GM18505 (cell line): Measurements from ENCODE around the gene XPO6.
"Not testable (repeated sequence)": the region's sequence is repeated elsewhere in the genome, so short reads cannot be mapped to it uniquely, and the experiment has no call there.

ENCODE experiments used
- ATAC-seq: cut with Tn5 transposase; IDR thresholded peaks from one replicate; pipeline ENCODE4 v1.9.1; 2021; ENCODE audit not compliant: unreplicated experiment
- POLR2A ChIP-seq: IDR thresholded peaks from 4 replicates; pipeline ENCODE4 v1.6.1; 2011; ENCODE audit warnings: borderline replicate concordance; ENCODE audit not compliant: insufficient read depth, insufficient read length; ENCODE audit errors: extremely low read depth

Gene XPO6

DNA sequence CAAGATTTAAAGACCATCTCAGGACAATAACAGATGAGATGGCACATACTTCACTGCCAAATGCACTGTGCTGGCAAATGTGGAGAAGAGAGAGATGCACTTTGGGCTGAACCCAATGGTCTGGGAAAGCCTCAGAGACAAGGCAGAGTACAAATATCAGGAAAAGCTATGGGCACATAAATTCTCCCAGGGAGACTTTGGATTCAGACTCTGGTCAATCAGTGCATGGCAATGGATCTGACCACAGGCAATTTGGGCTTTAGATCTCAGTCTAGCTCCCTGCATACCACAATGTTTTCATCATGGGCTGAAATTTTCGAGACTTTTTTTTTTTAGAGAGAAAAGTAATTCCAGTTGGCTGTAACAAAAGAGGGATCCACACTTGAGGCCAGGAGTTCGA, 20.0 kb upstream of the XPO6 start:
- no peak for ATAC-seq
- no peak for TF ChIP-seq POLR2A

GRCh38 chr16:28223909-28224308, 12.1 kb upstream of the XPO6 start:
- not testable (repeated sequence) for ATAC-seq

DNA sequence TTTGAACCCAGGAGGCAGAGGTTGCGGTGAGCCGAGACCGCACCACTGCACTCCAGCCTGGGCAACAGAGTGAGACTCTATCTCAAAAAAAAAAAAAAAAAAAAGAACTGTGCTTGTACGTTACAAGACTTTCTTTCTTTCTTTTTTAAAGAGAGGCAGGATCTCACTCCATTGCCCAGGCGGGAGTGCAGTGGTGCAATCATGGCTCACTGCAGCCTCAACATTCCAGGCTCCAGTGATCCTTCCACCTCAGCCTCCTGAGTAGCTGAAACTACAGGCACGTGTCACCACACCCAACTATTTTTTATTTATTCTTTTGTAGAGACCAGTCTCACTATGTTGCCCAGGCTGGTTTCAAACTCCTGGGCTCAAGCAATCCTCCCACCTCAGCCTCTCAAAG, 8.0 kb upstream of the XPO6 start:
- not testable (repeated sequence) for ATAC-seq

DNA sequence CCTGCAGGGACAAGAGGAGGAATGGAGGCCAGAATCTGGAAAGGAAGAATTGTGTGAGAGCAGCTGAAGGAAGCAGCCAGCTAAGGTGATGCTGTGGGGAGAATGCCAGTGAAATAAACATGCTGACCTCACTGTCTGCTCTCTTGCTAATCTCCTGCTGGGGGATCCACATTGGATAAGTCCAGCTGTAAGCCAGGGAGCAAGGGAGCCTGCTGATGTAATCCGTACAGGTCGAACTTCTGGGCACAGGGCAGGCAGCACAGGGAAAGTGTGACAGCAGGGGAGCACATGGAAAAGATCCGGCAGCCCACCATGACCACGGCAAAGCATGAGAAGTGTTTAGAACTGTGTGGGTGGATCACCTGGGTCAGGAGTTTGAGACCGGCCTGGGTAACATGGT, 7.5 kb upstream of the XPO6 start:
- ATAC-seq: no peak
- no peak for TF ChIP-seq POLR2A

- no peak for TF ChIP-seq POLR2A
- no peak for ATAC-seq
Observed at GRCh38 chr16:28218109-28218508, 6.3 kb upstream of the XPO6 start.

- no peak for TF ChIP-seq POLR2A
- no peak for ATAC-seq
Observed at GRCh38 chr16:28217326-28217725, 5.6 kb upstream of the XPO6 start.

DNA sequence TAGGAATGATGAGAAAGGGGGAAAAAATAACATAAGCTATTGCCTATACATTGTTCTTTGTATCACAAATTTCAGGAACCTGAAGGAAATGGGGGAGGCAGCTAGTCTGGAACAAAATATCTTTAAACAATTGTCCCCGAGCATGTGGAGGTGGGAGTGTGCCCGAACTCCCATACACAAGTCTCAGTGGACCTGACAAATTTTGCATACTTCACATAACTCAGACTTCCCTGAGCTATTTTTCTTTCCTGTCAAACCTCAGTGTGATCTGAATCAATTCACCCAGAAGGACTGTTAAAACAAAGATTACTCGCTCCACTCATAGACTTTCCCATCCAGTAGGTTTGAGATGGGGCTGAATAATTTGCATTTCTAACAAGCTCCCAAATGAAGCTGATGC, 1.6 kb upstream of the XPO6 start:
- ATAC-seq: no peak
- no peak for TF ChIP-seq POLR2A

DNA sequence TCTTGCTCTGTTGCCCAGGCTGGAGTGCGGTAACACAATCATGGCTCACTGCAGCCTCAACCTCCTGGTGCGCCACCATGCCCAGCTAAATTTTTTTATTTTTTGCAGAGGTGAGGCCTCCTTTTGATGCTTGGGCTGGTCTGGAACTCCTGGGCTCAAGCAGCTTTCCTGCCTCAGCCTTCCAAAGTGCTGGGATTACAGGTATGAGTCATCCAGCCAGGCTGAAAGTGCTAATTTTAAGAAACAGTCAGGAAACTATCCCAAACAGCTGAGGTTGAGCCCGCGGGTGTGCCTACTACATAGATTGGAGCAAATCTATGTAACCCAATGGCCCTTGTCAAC, 738 bp upstream of the XPO6 start:
- no peak for ATAC-seq
- no peak for TF ChIP-seq POLR2A

- ATAC-seq: peak; percentile 37
- no peak for TF ChIP-seq POLR2A
Observed at GRCh38 chr16:28210979-28211588, 681 bp downstream of the XPO6 start.

GRCh38 chr16:28210264-28210663, 1.5 kb downstream of the XPO6 start:
- no peak for TF ChIP-seq POLR2A

DNA sequence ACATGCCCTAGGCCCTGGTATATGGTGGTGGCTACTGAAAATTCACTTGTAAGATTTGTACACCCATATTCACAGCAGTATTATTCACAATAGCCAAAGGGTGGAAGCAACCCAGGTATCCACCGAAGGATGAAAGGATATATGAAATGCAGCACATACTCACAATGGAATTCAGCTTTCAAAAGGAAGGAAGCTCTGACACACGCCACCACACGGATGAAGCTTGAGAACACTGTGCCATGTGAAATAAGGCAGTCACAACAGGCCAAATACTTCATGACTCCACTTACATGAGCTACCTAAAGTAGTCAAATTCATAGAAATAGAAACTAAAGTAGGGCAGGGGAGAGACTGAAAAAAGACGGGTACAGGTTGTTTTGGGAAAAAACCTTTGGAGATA, 2.9 kb downstream of the XPO6 start:
- TF ChIP-seq POLR2A: no peak
- ATAC-seq: no peak

More at GRCh38 chr16:28210264-28210663, 1.5 kb downstream of the XPO6 start:
- ATAC-seq: no peak

DNA sequence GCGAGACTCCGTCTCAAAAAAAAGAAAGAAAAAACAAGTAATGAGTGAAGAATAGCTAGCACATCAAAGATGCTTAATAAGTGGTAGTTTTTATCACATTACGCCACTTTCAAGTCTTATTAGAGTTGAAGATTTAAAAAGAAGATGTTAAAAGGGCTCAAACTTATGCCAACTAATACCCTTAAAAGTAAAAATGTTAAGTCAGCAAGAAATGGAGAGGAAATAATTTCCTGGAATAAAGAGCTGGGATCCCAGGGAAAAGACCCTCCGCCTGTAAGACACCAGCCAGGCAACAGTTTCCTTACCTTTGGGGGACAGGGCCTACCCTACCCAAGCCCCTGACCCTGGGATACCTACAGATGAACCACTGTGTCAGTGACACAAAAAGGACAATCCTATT, 3.6 kb downstream of the XPO6 start:
- ATAC-seq: no peak
- no peak for TF ChIP-seq POLR2A

DNA sequence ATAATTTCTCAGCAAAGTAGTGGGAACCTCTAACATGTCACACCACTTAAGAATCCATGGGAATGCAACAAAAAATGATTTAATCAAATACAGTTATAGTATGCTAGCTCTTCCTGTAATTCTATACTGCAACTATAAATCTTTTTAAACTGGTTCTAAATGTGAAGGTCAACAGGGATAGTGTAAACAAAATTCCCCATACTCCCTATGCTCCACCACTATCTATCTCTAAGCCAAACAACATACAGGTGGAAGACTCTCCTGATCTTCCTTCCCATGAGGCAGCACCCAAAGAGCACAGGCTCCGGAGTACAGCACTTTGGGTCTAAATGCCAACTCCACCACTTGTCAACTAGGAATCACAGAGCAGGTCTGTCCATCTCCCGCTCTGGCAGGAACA, 4.4 kb downstream of the XPO6 start:
- TF ChIP-seq POLR2A: no peak
- ATAC-seq: no peak

GRCh38 chr16:28205974-28206373, 5.8 kb downstream of the XPO6 start:
- TF ChIP-seq POLR2A: no peak
- ATAC-seq: no peak

DNA sequence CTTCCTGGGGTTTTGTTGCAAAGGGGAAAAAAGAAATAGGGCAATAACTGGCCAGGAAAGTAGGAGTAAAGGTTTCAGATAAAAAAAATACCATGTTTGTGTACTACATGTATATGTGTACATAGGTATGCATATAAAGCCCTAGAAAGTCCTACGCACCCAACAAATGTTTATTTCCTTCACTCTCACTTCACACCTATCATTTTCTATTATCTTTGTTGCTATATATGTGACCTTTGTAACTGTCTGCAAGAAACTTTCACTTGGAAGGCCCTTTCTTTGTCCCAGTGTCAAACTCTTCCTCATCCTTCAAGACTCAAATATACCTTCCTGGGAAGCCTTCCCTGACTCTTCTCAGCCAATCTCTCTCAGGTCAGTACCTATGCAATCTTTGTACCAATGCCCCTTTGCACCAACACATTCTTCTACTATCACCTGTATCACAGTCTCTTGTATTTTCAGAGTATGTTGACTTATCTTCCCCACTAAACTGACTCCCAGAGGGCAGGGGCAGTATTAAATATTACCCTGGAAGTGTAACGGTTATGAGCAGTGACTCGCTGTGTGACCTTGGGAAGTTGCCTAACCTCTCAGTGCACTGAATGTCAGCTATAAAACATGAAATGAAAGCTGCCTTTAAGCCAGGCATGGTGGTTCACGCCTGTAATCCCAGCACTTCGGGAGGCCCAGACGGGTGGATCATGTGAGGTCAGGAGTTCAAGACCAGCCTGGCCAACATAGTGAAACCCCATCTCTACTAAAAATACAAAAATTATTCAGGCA, 6.5 kb downstream of the XPO6 start:
- ATAC-seq: no peak
- TF ChIP-seq POLR2A: no peak
